ENCODE data around the gene SKIC8. TPM values are rescaled to one million over a fixed set of nuclear protein-coding genes. Genes with fewer than 3 reads are reported as not detected.

Gene SKIC8
- total and polyA plus RNA-seq, 2 experiments from 2014 or later = 52.6 to 70.6 TPM

DNA sequence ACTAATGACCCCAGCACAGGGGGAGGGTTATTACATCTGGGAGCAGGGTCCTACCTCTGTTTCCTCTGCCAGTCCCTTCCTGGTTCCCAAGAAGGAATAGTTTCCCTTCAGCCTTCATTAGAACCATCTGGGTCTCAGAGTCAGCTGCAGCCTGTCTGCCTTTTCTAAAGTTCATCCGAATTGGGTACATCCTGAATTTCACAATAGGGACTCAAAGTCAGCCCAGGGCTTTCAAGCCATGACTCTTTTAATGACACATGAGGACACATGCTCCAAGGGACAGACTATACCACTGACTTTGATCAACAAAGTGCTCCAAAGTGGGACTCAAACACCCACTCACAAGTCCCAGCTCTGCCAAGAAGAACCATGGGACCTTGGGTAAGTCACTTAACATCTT lies 28.1 kb upstream of the SKIC8 start:
- Histone ChIP-seq H3F3A (ENCODE audit: insufficient read depth) (no peaks in the 10 kb centered on the region), H3K9me2 (ENCODE audit: insufficient read depth) (no peaks in the 10 kb centered on the region), H3K27ac (no peak overlapping the region), H3K9ac (no peak overlapping the region), H3K79me2 (ENCODE audit: insufficient read depth) (no peaks in the 10 kb centered on the region), H3K4me1 (ENCODE audit: insufficient read depth) (no peaks in the 10 kb centered on the region), H3K27me3 (replicated peaks; ENCODE audit: insufficient read depth) (no peaks in the 10 kb centered on the region), H4K20me1 (ENCODE audit: insufficient read depth) (no peaks in the 10 kb centered on the region), H3K4me2 (ENCODE audit: unreplicated experiment) (no peak overlapping the region), H3K4me3 (no peak overlapping the region), H3K9me3 (ENCODE audit: low read depth) (no peaks in the 10 kb centered on the region), H2AFZ (no peak overlapping the region), H3K36me3 (ENCODE audit: low read depth) (no peaks in the 10 kb centered on the region)
- DNase-seq = peak; percentile 38
- TF ChIP-seq EZH2 (IDR thresholded peaks at IDR 0.05; ENCODE audit: insufficient read depth, poor library complexity, severe bottlenecking) (no peak), EZH2phosphoT487 (IDR thresholded peaks at IDR 0.05; ENCODE audit: insufficient read depth, low read depth) (no peak)
- 0 to 5% methylated on average over 1 of the region's 1 CpG for WGBS, 2 experiments (ENCODE audit: low coverage in 1 of 2, low lambda C conversion rate in 2 of 2, missing lambda C conversion rate in 2 of 2)
- in situ Hi-C loops (cut with MboI) = no loop called here

DNA sequence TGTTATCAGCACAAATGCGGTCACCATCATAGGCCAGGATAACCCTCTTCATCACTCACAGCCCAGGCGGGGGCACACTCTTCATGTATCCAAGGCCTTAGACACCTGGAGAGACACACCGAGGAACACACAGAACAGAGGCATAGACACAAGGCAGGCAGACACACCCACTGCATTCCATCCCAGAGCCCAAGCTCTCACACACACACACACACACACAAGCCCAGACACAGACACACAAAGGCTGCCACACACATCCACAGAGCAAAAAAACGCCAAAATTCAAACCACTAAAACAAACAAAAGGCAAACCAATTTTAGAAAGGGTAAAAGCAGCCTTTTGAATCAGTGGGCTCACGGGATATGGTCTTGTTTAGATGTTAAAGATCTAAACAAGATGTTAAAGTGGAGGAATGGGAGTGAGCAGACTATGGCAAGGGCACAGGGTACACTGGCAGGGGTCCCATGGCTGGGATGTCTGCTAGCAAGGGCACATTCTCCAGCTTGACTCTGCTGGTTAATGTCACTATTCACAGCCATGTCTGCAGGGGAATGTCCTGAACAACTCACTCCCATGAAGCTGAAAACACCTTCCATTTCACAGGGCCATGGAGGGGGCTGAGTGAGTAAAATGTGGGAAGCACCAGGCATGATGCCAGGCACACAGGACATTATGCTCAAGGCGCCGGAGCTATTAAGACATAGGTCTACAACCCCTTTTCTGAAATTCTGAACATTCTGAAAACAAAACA lies 25.9 kb upstream of the SKIC8 start:
- Histone ChIP-seq H3K4me2 (ENCODE audit: unreplicated experiment) (no peak overlapping the region), H3K79me2 (ENCODE audit: insufficient read depth) (no peaks in the 10 kb centered on the region), H4K20me1 (ENCODE audit: insufficient read depth) (no peaks in the 10 kb centered on the region), H3K4me1 (ENCODE audit: insufficient read depth) (no peaks in the 10 kb centered on the region), H3F3A (ENCODE audit: insufficient read depth) (0 out of 2 replicates have a peak, but pooled peaks cover 3% of the 10 kb centered on the region), H3K27ac (no peak overlapping the region), H3K9me3 (ENCODE audit: low read depth) (no peaks in the 10 kb centered on the region), H3K9ac (no peak overlapping the region), H3K9me2 (ENCODE audit: insufficient read depth) (no peaks in the 10 kb centered on the region), H3K4me3 (no peak overlapping the region), H3K27me3 (replicated peaks; ENCODE audit: insufficient read depth) (no peaks in the 10 kb centered on the region), H2AFZ (no peak overlapping the region), H3K36me3 (ENCODE audit: low read depth) (no peaks in the 10 kb centered on the region)
- 69 to 72% methylated on average over 7 of the region's 7 CpGs for WGBS, 2 experiments (ENCODE audit: low coverage in 1 of 2, low lambda C conversion rate in 2 of 2, missing lambda C conversion rate in 2 of 2)
- no peak for DNase-seq
- TF ChIP-seq EZH2phosphoT487 (IDR thresholded peaks at IDR 0.05; ENCODE audit: insufficient read depth, low read depth) (no peak), EZH2 (IDR thresholded peaks at IDR 0.05; ENCODE audit: insufficient read depth, poor library complexity, severe bottlenecking) (no peak)
- in situ Hi-C loops (cut with MboI) = no loop called here

DNA sequence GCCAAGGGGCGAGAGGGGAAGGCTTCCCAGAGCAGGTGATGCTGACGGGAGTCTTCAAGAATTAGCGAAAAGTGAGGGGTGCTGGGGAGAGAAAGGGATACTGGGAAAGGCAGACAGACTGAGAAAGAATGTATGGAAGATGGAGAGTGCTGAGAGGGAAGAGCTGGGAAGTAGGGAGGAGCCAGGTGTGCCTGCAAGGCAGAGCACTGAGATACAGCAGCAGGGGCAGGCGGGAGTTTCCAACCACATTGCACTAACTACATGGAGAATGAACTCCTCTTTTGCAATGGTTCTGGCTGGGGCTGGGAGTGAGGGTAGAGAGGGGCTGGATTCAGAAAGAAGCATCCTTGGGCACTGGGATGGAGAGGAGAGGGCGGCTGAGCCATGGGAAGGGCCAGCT lies 24.7 kb upstream of the SKIC8 start:
- in situ Hi-C loops (cut with MboI) = no loop called here
- Histone ChIP-seq H3K4me3 (no peak overlapping the region), H3K79me2 (ENCODE audit: insufficient read depth) (no peaks in the 10 kb centered on the region), H3F3A (ENCODE audit: insufficient read depth) (0 out of 2 replicates have a peak, but pooled peaks cover 3% of the 10 kb centered on the region), H3K4me2 (ENCODE audit: unreplicated experiment) (no peak overlapping the region), H3K27ac (no peak overlapping the region), H3K9ac (no peak overlapping the region), H4K20me1 (ENCODE audit: insufficient read depth) (no peaks in the 10 kb centered on the region), H3K36me3 (ENCODE audit: low read depth) (no peaks in the 10 kb centered on the region), H2AFZ (no peak overlapping the region), H3K4me1 (ENCODE audit: insufficient read depth) (no peaks in the 10 kb centered on the region), H3K27me3 (replicated peaks; ENCODE audit: insufficient read depth) (no peaks in the 10 kb centered on the region), H3K9me2 (ENCODE audit: insufficient read depth) (no peaks in the 10 kb centered on the region), H3K9me3 (ENCODE audit: low read depth) (no peaks in the 10 kb centered on the region)
- 75 to 83% methylated on average over 5 of the region's 5 CpGs for WGBS, 2 experiments (ENCODE audit: low coverage in 1 of 2, low lambda C conversion rate in 2 of 2, missing lambda C conversion rate in 2 of 2)
- no peak for DNase-seq
- no peak for TF ChIP-seq EZH2 (IDR thresholded peaks at IDR 0.05; ENCODE audit: insufficient read depth, poor library complexity, severe bottlenecking)
- TF ChIP-seq EZH2phosphoT487 (IDR thresholded peaks at IDR 0.05; ENCODE audit: insufficient read depth, low read depth) = no peak

DNA sequence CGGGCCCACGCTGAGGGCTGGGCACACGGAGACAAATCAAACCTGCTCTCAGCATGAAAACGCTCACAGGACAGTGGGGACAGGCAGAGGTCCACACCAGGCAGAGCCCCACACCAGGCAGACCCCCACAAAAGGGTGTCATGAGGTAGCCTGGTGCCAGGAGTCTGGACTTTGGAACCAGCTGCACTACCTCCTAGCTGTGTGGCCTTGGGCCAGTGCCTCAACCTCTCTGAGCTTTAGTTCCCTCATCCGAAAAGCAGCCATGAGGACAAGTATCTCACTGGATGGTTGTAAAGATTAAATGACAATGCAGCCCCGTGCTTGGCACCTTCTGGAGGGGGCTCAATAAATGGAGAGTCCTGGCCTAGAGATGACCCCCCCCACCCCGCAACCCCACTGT lies 24.3 kb upstream of the SKIC8 start:
- in situ Hi-C loops (cut with MboI) = no loop called here
- TF ChIP-seq EZH2phosphoT487 (IDR thresholded peaks at IDR 0.05; ENCODE audit: insufficient read depth, low read depth) (no peak), EZH2 (IDR thresholded peaks at IDR 0.05; ENCODE audit: insufficient read depth, poor library complexity, severe bottlenecking) (no peak)
- H3K27me3 ChIP-seq (replicated peaks; ENCODE audit: insufficient read depth) = no peaks in the 10 kb centered on the region; the same call in 1 of the 2 replicates
- no peak overlapping the region for H3K27ac ChIP-seq
- H3K4me1 ChIP-seq (ENCODE audit: insufficient read depth) = no peaks in the 10 kb centered on the region
- no peak overlapping the region for H3K4me2 ChIP-seq (ENCODE audit: unreplicated experiment)
- 85 to 90% methylated on average over 7 of the region's 7 CpGs for WGBS, 2 experiments (ENCODE audit: low coverage in 1 of 2, low lambda C conversion rate in 2 of 2, missing lambda C conversion rate in 2 of 2)
- H3K9me2 ChIP-seq (ENCODE audit: insufficient read depth) = no peaks in the 10 kb centered on the region
- H2AFZ ChIP-seq = no peak overlapping the region
- H3F3A ChIP-seq (ENCODE audit: insufficient read depth) = 0 out of 2 replicates have a peak, but pooled peaks cover 3% of the 10 kb centered on the region
- H3K9ac ChIP-seq = no peak overlapping the region
- no peaks in the 10 kb centered on the region for H3K36me3 ChIP-seq (ENCODE audit: low read depth)
- H3K4me3 ChIP-seq = no peak overlapping the region
- H4K20me1 ChIP-seq (ENCODE audit: insufficient read depth) = no peaks in the 10 kb centered on the region
- DNase-seq = no peak
- H3K79me2 ChIP-seq (ENCODE audit: insufficient read depth) = no peaks in the 10 kb centered on the region
- no peaks in the 10 kb centered on the region for H3K9me3 ChIP-seq (ENCODE audit: low read depth)

All from GM23248 (cell line).